DOHH2 (cell line): ENCODE measurements around the gene PRSS56.

Experiments used
- EZH2phosphoT487 ChIP-seq: fragments of 200-600 bp; sonication (generic); IDR thresholded peaks from 2 replicates; pipeline ENCODE4 v1.6.1; 2017; ENCODE audit warnings: borderline replicate concordance, mild to moderate bottlenecking, antibody characterized with exemption, low read length, moderate library complexity, mixed read lengths
- TF ChIP-seq, protein P1 (sequence below): fragments of 200-600 bp; sonication (generic); IDR thresholded peaks from one replicate; pipeline ENCODE4 v1.5.1; 2014; ENCODE audit warnings: antibody characterized with exemption, mild to moderate bottlenecking, low read depth, low read length; ENCODE audit not compliant: poor library complexity, severe bottlenecking

- TF ChIP-seq, protein P1, sequence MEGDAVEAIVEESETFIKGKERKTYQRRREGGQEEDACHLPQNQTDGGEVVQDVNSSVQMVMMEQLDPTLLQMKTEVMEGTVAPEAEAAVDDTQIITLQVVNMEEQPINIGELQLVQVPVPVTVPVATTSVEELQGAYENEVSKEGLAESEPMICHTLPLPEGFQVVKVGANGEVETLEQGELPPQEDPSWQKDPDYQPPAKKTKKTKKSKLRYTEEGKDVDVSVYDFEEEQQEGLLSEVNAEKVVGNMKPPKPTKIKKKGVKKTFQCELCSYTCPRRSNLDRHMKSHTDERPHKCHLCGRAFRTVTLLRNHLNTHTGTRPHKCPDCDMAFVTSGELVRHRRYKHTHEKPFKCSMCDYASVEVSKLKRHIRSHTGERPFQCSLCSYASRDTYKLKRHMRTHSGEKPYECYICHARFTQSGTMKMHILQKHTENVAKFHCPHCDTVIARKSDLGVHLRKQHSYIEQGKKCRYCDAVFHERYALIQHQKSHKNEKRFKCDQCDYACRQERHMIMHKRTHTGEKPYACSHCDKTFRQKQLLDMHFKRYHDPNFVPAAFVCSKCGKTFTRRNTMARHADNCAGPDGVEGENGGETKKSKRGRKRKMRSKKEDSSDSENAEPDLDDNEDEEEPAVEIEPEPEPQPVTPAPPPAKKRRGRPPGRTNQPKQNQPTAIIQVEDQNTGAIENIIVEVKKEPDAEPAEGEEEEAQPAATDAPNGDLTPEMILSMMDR, result no peak
- TF ChIP-seq EZH2phosphoT487, result no peak
Measured at GRCh38 chr2:232528746-232529460, 8.7 kb downstream of the PRSS56 start.
